GM21717 (cell line): ENCODE results near the gene TRIM40.

ENCODE experiments used
- ATAC-seq: cut with Tn5 transposase; IDR thresholded peaks from one replicate; pipeline ENCODE4 v1.9.1; 2021; ENCODE audit warnings: mild to moderate bottlenecking, moderate library complexity; ENCODE audit not compliant: unreplicated experiment

The TRIM40 gene

GRCh38 chr6:30194797-30195690, 59.1 kb downstream of the TRIM40 start:
- no peak for ATAC-seq

- ATAC-seq: no peak
Observed at GRCh38 chr6:30195951-30196350, 60.0 kb downstream of the TRIM40 start.

DNA sequence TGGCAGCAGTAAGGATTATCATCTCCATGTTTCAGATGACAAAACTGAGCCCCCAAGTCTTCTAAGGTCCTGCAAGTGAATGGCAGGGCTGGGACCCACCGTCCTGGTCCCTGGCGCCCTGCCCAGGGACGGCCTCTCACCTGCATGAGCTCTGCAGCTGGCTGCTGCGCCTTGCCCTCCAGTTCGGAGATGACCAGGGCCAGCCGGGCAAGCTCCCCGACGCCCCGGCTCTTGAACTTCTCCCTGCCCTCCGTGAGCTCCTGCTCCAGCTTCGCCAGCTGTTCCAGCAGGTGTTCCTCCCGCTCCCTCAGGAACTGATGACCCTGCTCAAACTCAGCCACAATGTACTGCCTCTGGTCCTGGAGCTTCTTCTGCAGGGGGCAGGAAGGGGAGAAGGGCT, 60.4 kb downstream of the TRIM40 start:
- ATAC-seq: no peak
